GM21423 (cell line): ENCODE data around the gene DENND11.
A peak's percentile ranks its signal among the peaks of the same experiment; 100 is the strongest.

Experiments
- ATAC-seq: cut with Tn5 transposase; IDR thresholded peaks from one replicate; pipeline ENCODE4 v1.9.1; 2021; ENCODE audit warnings: mild to moderate bottlenecking, moderate library complexity; ENCODE audit not compliant: unreplicated experiment

Gene DENND11

DNA sequence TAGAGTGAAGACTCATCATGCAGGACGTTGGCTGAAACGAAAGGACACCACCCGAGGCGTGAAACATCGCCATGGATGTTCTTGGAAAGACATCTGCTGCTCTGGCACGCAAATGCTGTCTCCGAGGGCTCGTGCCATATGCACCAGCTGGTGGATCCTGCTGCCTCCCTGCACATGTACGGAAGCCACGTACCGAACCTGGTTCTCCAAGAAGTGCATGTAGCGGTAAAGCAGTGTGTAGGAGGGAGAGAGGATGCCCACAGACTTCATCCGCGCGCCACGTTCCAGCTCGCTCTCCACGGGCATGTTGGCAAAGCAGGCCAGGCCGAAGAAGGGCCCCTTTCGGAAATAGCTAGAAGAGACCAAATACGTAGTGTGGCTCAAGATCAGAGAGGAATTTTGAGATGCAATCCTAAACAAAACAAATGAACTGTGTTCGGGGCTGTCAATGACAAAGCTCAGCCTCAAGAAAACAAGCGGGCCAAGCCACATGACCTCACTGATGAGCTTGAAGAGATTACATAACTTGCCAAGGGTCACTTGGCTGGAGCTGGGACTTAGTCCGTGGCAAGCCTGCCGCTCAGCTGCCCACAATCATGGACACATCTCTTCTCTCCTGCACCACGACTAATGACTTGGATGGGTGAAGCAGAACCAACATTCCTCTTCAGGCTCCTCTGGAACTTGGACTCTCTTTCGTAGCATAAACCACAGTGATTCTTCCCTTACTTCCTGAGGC is 16.5 kb downstream of the DENND11 start:
- no peak for ATAC-seq

DNA sequence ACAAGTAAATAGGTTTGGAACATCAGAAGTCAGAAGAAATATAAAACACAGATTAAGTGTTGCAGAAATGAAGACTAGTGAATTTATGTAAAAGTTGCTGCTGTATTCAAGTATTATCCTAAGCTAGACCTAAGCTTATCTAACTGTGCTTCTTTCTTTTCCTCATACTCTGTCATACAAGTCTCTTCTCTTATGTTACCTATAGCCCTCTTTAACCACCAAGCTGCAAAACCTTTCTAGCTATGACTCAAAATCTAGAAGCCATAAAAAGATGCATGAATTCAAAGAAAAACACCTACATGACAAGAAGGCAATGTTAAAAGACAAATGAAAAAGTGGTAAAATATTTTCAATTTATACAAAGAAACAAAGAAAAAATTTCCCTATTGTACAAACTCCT is 23.0 kb downstream of the DENND11 start:
- ATAC-seq, result no peak

DNA sequence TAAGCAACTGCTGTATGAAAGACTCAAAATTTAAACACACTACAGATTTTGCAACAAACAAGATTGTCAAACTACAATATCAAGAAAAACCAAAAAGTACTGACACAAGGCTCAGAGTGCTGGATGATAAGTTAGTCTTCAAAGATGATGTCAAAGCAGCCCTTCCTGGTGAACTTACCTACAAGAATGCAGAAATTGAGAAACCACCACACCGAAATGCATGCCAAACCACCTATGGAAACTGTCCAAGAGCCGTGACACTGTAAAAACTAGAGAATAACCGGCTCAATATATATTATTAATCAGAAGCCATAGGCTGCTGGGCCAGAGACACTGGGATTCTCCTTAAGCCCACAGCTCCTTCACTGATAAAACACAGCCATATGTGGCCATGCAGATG is 25.3 kb downstream of the DENND11 start:
- no peak for ATAC-seq

DNA sequence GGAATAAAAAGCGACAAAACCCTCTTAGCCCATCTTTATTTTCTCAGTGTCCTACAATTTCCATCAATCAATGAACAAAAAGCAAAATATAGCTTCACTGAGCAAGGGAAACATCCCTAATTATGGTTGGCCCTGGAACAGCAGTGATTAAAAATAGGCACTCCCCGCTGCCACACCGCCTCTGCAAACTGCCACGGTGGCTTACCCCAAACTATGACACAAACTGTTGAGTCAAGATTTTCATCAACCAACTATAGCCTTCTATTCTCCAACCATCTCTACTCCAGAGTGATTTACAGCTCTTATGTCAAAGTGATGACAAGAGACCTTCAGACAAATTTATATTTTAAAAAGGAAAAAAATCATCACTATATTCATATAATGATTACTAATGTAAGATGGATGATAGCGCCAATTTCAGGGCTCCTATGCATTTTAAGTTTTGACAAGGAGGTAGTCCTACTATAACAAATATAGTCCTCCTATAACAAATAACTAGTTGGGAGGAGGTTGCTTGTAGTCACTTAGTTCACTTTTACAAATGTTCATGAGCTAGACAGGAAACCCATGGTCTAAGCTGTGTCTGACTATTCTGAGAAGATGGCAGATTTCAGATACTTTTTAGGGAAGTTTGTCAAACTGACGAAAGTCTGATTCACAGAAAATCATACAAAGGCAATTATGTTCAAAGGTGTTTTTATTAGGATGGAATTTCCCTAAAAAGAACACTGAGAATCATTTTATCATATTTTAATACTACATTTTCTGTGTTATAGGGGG is 26.3 kb downstream of the DENND11 start:
- ATAC-seq, result no peak

DNA sequence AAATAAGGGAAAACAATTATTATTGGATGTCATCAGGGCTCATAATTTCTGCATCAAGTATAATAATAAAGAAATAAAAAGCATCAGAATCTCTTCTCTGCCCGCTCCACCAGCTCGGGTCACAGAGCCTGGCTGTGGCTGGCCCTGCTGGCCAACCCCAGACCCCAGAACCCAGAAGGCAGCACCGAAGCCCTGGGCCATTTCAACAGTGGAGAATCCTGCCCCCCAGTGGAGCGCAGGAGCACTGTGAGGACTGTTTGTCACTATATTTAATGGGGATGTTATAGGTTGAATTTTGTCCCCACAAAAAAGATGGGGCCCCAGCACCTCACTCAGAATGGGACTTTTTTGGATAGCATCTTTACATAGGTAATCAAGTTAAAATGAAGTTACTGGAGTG is 27.3 kb downstream of the DENND11 start:
- ATAC-seq, result no peak

DNA sequence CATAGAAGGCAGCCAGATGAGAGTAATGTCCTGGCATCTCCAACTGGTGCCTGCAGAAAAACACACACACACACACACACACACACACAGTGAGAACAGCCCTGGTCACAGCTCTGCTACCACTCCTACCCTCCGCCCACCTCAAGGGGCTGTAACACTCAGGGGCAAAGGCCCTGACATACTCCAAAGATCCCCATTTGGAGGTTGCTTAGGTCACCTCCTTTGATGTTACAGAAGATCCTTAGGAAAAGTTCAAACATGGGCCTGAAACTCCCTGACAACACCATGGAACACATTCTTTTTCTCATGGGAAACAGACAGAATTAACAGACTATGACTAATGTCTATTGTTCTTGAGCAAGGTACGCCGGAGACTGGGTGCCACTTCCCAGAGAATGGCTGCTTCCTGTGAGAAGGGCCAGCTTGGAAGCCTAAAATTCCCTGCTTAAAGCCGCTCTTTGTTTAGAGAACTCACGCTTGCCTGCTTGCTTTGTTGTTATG is 27.7 kb downstream of the DENND11 start:
- ATAC-seq, result no peak

DNA sequence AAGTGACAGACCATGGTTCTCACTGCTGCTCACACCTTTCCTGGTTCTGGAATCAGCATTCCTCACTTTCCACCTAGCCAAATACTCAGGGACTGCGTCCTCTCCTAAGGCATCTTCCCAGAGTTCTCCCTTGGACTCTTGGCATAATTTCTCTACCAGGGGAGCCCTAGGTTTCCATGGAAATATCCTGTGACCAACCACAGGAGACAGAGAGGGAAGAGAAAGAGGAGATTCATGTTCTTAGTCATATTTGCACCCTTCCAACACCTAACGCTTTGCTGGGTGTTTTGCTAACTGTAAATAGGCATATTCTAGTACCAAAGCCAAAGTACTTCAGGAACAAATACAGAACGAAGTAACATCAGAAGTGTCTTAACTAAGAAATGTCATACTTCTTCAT is 28.6 kb downstream of the DENND11 start:
- no peak for ATAC-seq

DNA sequence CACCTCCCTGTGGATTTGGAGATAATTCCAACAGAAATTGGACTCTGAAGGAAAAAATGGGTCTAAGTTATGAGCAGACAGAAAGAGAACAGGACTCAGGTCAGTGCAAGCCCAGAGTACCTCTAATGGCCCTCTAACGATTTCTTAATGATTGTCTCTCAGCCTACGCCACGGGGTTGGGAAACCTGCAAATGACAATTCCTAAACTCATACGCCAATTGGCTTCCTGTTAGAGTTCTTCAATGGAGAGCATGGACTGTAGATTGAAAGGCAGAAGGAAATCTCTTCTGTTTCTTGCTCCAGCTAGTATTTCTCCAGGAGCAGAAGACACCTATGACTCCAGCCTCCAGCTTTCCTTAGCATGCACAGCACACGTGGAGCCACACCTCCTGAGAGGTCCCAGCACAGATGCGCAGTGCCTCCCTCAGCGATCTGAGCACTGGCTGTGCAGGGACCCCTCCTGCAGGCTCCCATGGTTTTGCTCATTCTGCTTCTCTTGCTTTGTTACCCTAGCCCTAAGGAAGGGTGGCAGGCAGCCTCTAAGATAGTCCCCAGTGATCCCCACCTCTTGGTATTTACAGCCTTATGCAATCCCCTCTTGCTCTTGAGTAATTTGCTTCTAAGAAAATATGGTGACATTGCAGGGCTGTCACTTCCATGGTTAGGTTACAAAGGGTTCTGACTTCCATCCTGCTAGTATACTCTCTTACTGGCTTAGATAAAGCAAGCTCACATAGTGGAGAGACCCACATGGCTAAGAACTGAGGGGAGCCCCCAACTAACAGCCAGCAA is 30.1 kb downstream of the DENND11 start:
- ATAC-seq, result no peak

DNA sequence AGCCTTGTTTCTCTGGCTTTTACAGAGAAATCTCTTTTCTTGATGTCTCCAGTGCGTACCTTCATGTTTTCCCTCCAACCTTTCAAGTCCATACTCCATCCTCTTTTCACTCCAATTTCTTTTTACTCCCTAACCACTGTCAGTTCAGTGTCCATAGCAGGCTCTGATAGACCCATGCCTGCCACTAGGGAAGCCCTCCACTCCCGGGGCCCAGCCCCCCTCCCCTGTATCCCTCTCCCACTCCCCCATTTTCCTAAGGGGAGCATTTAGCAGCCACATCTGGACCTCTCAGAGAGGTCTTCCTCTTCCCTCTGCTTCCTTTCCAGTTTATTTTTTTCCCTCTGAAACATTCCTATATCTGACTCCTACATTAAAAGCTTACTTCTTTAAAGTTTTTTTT is 33.1 kb downstream of the DENND11 start:
- no peak for ATAC-seq

DNA sequence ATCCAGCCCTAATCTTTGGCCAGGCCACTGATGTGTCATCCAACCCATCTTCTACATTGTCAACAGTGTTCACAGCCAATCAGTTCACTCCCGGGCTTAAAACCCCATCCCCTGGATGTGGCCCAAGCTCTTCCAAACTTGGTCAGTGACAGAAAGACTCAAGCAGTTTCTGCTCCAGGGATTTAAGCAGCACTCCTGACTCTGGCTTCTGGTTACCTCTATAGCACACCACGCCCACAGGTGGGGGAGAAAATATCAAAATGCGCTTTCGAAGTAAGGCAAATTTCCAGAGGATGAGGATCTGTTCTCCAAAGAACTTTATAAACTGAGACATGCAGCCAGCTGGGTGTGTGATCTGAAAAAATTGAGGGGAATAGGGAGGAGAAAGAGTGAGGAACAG is 35.9 kb downstream of the DENND11 start:
- no peak for ATAC-seq

DNA sequence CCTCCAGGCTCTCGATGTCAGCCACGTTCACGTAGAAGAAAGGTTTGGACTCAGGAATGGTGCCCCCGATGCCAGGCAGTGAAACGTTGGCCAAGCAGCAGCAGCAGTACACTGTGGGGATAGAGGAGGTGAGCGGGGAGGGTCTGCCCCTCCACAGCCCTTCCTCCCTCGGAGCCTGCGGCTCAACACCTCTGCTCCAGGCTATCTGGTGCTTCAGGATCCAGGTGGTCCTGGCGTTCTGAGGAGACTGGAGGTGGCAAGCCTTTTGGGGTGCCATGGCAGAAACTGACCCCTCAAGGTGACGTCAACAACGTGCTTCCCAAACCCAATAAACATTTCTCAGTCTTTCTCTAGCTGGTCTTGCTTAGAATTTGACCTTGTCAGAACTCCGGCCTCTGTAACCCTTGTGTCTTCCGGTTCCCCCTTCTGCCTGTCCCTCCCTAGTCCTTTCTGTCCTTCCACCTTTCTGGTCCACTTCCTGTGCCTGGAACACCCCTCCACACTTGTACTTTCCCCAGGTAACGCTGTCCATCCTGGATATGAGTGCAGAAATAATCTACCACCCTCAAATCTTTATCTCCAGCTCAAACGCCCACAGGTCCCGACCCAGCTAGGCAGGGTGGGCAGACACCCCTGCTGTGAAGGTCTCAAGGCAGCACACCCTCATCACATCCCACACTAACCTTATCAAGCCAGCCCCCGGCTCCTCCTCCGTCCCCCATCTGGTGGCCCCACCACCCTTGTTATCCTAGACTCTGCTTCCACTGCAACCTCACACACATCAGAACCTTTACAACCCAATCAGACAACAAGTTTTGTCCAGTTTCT is 36.5 kb downstream of the DENND11 start:
- ATAC-seq, result no peak

DNA sequence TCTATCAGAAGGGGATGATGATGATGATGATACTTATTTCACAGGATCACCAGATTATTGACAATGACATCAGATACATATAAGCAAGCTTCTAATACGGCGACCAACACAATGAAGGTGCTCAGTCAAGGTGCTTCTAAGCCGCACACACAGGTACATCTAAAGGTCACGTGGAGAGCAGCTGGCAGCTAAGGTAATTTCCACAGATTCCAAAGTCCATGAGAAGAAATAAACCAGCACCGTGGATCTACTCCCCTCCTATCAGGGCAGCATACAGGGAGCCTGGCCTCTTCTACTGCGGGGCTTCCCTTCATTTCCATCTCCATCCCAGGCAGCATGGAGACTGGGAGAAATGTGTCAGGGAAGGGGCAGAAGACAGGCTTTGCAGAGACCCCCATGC is 37.5 kb downstream of the DENND11 start:
- no peak for ATAC-seq

DNA sequence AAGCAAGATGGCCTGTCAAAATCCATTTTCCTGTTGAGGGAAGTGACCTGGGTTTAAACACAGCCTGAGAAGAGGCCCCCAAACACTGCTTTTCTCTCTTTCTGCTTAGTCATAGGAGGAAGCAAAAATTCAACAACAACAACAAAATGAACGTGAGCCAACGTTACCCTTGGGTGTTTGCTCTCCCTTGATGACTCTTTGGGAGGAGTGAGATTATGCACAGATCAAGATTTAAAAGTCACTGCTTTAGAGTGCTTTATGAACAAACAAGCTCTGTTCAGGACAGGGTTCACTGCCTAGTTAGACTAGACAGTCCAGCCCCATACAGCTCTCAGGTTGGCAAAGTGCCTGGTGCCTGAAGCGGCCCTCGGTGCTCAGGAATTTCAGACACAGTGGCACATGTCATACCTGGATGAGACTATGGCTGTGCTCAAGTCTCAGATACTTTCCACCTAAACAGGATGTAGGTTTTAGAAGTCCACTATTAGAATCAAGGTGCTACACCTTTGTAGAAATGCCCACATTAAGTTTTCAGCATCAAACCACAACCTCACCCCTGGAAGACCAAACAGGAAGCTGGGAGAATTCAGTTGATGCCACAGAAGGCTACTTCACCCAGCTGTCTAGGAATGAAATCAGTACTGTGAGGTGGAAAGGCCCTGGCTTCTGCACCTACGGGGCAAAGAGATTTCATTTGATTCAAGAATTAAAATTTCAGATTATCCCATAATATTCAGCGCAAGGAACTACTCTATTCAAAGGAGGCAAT is 38.7 kb downstream of the DENND11 start:
- no peak for ATAC-seq

DNA sequence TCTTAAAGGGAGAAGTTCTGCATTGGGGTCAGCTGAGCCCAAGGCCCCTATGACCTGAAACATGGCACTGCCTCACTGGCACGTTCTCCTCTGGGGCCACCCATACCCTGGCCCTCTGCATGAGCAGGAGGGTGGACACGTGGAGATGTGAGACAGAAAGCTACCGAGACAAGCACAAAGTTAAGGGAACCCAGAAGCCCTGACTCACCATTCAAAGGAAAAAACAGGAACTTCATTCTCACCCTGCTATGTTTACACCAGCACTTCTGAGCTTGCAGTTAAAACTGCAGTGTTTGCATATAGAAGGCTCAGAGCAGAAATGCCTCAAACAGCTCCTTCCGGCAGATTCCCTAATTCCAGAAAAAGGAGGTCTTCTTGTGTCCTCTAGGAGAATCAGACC is 41.7 kb downstream of the DENND11 start:
- ATAC-seq, result no peak

DNA sequence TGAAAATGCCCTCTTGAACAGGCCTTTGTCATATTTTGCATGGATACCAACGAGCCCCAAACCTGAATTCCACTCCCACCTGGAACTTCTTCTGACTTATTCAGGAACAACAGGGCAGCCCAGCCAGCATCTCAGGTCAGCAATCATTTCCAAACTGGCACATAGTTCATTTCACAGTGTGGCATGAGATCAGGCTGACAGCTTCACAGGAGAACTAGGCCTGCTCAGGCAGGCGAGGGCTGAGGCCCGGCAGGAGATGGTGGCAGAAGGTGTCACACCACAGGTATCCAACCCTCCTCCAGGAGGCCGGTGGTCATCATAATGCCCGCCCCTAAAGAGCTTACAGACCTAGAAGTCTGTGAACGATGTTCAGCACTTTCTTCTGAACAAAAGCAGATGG is 42.5 kb downstream of the DENND11 start:
- no peak for ATAC-seq

DNA sequence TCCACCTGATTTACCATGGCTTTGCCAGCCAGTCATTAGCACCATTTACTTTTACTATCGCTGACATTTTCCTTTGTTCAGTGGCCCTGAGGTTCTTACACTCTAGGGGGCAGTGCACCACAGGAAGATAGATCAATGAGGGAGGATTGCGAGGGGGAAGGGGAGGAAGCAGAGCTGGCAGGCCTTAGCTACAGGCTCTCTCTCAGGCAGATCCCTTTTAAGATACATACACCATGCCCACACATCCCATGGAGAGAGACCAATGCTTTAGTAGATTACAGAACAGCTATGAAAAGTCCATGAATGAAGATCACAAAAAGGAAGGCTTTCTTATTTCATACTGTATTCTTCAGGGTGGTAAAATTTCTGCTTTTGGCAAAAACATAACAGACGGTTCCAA is 47.4 kb downstream of the DENND11 start:
- ATAC-seq, result peak; percentile 88

DNA sequence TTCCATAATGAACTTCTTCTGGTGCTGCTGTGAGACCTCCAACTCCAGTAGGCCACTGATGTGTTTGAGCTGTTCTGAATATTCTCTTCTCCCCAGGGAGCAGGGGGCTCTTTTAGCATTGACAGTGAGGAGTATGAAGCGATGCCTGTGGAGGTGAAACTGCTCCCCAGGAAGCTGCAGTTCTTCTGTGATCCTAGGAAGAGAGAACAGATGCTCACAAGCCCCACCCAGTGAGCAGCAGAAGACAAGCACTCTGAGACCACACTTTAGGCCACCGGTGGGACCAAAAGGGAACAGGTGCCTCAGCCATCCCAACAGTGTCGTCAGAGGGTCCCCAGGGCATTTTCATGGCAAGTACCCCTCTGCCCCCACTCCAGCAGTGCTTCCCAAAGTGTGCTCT is 49.3 kb downstream of the DENND11 start:
- ATAC-seq, result no peak
